ENCODE measurements around the gene LCA5.

Gene LCA5

DNA sequence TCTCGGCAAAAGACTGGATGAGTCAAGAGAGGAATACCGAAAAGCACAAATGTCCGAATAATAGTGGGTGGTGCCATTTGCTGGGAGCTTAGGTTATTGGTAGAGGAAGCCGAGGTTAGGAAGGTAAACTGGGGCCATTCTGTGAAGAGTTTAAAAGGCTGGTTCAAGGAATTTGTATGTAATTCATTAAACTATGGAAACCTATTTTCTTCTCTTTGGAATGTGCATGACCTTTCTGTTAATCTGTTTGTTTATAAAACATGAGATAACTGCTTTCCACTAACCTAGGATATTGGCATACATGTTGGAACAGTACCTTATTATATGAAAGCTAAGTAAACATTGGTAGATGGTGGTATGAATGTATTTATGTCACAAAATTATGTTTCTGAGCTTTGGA, 71.8 kb downstream of the LCA5 start:
- peaks cover 3% of the 10 kb centered on the region; the same call in 1 of the 2 replicates for H3K4me1 ChIP-seq (ENCODE audit: low read length)
- no peak overlapping the region for H3K9ac ChIP-seq (ENCODE audit: low read length)
- no peaks in the 10 kb centered on the region for H3K27me3 ChIP-seq (ENCODE audit: low read depth, low read length)
- no peaks in the 10 kb centered on the region for H3K79me2 ChIP-seq (ENCODE audit: low read length)
- H3K36me3 ChIP-seq (replicated peaks; ENCODE audit: low read depth, low read length), result no peaks in the 10 kb centered on the region
- no peak overlapping the region for H3K4me3 ChIP-seq (ENCODE audit: low read length)
- TF ChIP-seq EZH2phosphoT487 (IDR thresholded peaks at IDR 0.05; ENCODE audit: low read depth), result no peak
- TF ChIP-seq, protein P1, sequence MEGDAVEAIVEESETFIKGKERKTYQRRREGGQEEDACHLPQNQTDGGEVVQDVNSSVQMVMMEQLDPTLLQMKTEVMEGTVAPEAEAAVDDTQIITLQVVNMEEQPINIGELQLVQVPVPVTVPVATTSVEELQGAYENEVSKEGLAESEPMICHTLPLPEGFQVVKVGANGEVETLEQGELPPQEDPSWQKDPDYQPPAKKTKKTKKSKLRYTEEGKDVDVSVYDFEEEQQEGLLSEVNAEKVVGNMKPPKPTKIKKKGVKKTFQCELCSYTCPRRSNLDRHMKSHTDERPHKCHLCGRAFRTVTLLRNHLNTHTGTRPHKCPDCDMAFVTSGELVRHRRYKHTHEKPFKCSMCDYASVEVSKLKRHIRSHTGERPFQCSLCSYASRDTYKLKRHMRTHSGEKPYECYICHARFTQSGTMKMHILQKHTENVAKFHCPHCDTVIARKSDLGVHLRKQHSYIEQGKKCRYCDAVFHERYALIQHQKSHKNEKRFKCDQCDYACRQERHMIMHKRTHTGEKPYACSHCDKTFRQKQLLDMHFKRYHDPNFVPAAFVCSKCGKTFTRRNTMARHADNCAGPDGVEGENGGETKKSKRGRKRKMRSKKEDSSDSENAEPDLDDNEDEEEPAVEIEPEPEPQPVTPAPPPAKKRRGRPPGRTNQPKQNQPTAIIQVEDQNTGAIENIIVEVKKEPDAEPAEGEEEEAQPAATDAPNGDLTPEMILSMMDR (IDR thresholded peaks at IDR 0.05; ENCODE audit: low read depth, low read length), result no peak
- H4K20me1 ChIP-seq (ENCODE audit: insufficient read depth, low read length), result no peaks in the 10 kb centered on the region
- no peak overlapping the region for H3K4me2 ChIP-seq (ENCODE audit: low read length)
- H3K27ac ChIP-seq (ENCODE audit: low read length), result no peak overlapping the region
- no peaks in the 10 kb centered on the region for H3K9me3 ChIP-seq (ENCODE audit: insufficient read depth, low read length)
- no peak overlapping the region for H2AFZ ChIP-seq (ENCODE audit: low read depth, low read length)

DNA sequence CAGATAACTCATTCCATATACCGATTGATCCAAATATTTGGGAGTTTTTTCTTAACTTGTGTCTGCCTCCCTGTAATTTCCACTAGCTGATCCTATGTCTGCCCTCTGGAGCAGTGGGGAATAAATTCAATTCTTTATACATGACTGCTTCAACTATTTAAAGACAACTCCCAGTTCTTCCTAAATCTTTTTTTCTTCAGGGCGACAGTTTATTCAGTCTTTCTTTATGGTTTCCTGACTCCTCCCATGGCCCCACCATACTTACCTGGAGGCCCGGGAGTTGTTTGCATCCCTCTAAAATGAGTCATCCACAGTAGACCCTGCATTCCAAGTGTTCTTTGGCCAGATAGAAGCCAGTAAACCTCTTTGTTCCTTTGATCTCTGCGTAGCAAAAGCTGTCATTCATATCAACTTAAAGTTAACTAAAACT, 73.6 kb downstream of the LCA5 start:
- Histone ChIP-seq H3K9me3 (ENCODE audit: insufficient read depth, low read length) (no peaks in the 10 kb centered on the region), H3K27me3 (ENCODE audit: low read depth, low read length) (no peaks in the 10 kb centered on the region), H3K4me2 (ENCODE audit: low read length) (no peak overlapping the region), H3K9ac (ENCODE audit: low read length) (no peak overlapping the region), H3K4me1 (ENCODE audit: low read length) (peaks cover 3% of the 10 kb centered on the region; the same call in 1 of the 2 replicates), H3K4me3 (ENCODE audit: low read length) (no peak overlapping the region), H2AFZ (ENCODE audit: low read depth, low read length) (no peak overlapping the region), H3K79me2 (ENCODE audit: low read length) (no peaks in the 10 kb centered on the region), H4K20me1 (ENCODE audit: insufficient read depth, low read length) (no peaks in the 10 kb centered on the region), H3K27ac (ENCODE audit: low read length) (no peak overlapping the region), H3K36me3 (replicated peaks; ENCODE audit: low read depth, low read length) (no peaks in the 10 kb centered on the region)
- TF ChIP-seq, protein P1 (IDR thresholded peaks at IDR 0.05; ENCODE audit: low read depth, low read length), result no peak
- TF ChIP-seq EZH2phosphoT487 (IDR thresholded peaks at IDR 0.05; ENCODE audit: low read depth), result no peak

DNA sequence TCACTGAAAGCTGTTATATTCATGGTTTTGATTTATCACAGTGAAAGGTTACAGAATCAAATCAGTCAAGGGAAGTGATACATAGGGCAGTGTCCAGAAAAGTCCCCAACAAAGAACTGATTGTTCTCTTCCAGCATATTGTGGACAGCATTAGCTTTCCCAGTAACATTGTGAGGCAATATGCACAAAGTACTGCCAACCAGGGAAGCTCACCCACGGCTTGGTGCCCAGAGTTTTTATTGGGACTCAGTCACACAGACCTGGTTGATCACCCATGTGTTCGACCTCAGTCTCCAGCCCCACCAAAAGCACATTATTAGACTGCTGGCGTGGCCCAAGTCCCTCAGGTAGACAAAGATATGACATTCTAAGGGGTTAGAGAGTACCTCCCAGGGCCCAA, 76.0 kb downstream of the LCA5 start:
- no peaks in the 10 kb centered on the region for H3K27me3 ChIP-seq (ENCODE audit: low read depth, low read length)
- H3K4me1 ChIP-seq (ENCODE audit: low read length), result no peaks in the 10 kb centered on the region
- no peak overlapping the region for H2AFZ ChIP-seq (ENCODE audit: low read depth, low read length)
- H3K36me3 ChIP-seq (replicated peaks; ENCODE audit: low read depth, low read length), result no peaks in the 10 kb centered on the region
- no peak overlapping the region for H3K9ac ChIP-seq (ENCODE audit: low read length)
- no peak overlapping the region for H3K4me2 ChIP-seq (ENCODE audit: low read length)
- H3K4me3 ChIP-seq (ENCODE audit: low read length), result no peak overlapping the region
- H4K20me1 ChIP-seq (ENCODE audit: insufficient read depth, low read length), result no peaks in the 10 kb centered on the region
- no peaks in the 10 kb centered on the region for H3K79me2 ChIP-seq (ENCODE audit: low read length)
- TF ChIP-seq, protein P1 (IDR thresholded peaks at IDR 0.05; ENCODE audit: low read depth, low read length), result no peak
- TF ChIP-seq EZH2phosphoT487 (IDR thresholded peaks at IDR 0.05; ENCODE audit: low read depth), result no peak
- H3K27ac ChIP-seq (ENCODE audit: low read length), result no peak overlapping the region
- H3K9me3 ChIP-seq (ENCODE audit: insufficient read depth, low read length), result no peaks in the 10 kb centered on the region

DNA sequence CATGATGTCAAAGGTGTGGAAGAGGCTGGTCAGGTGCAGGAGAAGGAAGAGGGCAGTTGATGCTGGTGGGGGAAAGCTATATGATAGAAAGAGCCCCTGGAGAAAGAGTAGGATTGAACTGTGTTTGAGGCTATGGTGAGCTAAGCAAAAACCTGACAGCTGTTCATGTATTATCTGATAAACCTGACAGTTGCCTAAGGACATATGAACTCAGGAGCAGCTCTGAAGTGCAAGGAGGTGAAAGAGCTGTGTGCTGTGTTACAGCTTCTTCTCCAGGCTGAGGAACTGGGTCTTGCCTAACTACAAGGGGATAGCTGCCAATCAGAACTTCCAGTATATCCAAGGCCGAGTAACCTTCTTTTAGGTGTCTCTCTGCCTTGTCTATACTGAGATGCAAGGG, 81.8 kb downstream of the LCA5 start:
- H3K27ac ChIP-seq (ENCODE audit: low read length), result no peak overlapping the region
- H3K36me3 ChIP-seq (replicated peaks; ENCODE audit: low read depth, low read length), result no peaks in the 10 kb centered on the region
- H3K4me3 ChIP-seq (ENCODE audit: low read length), result no peak overlapping the region
- H3K4me1 ChIP-seq (ENCODE audit: low read length), result no peaks in the 10 kb centered on the region
- no peaks in the 10 kb centered on the region for H4K20me1 ChIP-seq (ENCODE audit: insufficient read depth, low read length)
- no peak overlapping the region for H3K9ac ChIP-seq (ENCODE audit: low read length)
- no peaks in the 10 kb centered on the region for H3K9me3 ChIP-seq (ENCODE audit: insufficient read depth, low read length)
- TF ChIP-seq, protein P1 (IDR thresholded peaks at IDR 0.05; ENCODE audit: low read depth, low read length), result no peak
- no peak for TF ChIP-seq EZH2phosphoT487 (IDR thresholded peaks at IDR 0.05; ENCODE audit: low read depth)
- no peak overlapping the region for H3K4me2 ChIP-seq (ENCODE audit: low read length)
- H3K79me2 ChIP-seq (ENCODE audit: low read length), result no peaks in the 10 kb centered on the region
- no peaks in the 10 kb centered on the region for H3K27me3 ChIP-seq (ENCODE audit: low read depth, low read length)
- no peak overlapping the region; the same call in 1 of the 2 replicates for H2AFZ ChIP-seq (ENCODE audit: low read depth, low read length)
